Smooth muscle cell (in vitro differentiated cells): ENCODE data around the gene KRT79. TPM values are rescaled to one million over a fixed set of nuclear protein-coding genes. Genes with fewer than 3 reads are reported as not detected.

ENCODE experiments used
- DNase-seq: peaks from one replicate; lab custom pipeline; 2025; ENCODE audit not compliant: unreplicated experiment; lab: John Stamatoyannopoulos, UW
- H2AFZ ChIP-seq: fragments of 200-600 bp; sonication (generic); 2 replicates; pipeline ENCODE4 v1.6.0; 2016; ENCODE audit warnings: antibody characterized with exemption, low read depth, mild to moderate bottlenecking
- H3F3A ChIP-seq: fragments of 200-600 bp; sonication (generic); 2 replicates; pipeline ENCODE4 v1.6.0; 2017; ENCODE audit warnings: antibody characterized with exemption, low read depth
- H3K27ac ChIP-seq: fragments of 200-600 bp; sonication (generic); 2 replicates; pipeline ENCODE4 v1.5.1; 2016; ENCODE audit warnings: low read depth, mild to moderate bottlenecking
- H3K27me3 ChIP-seq: fragments of 200-600 bp; sonication (generic); 2 replicates; pipeline ENCODE4 v1.6.1; 2016; ENCODE audit warnings: low read depth, mild to moderate bottlenecking
- H3K36me3 ChIP-seq: fragments of 200-600 bp; sonication (generic); 2 replicates; pipeline ENCODE4 v1.5.1; 2016; ENCODE audit warnings: low read depth
- H3K4me1 ChIP-seq: fragments of 200-600 bp; sonication (generic); 2 replicates; pipeline ENCODE4 v1.5.1; 2016; ENCODE audit warnings: low read depth
- H3K4me2 ChIP-seq: fragments of 200-600 bp; sonication (generic); 2 replicates; pipeline ENCODE4 v1.6.0; 2016; ENCODE audit warnings: mild to moderate bottlenecking
- H3K4me3 ChIP-seq: fragments of 200-600 bp; sonication (generic); 2 replicates; pipeline ENCODE4 v1.5.1; 2016; ENCODE audit warnings: mild to moderate bottlenecking
- H3K79me2 ChIP-seq: fragments of 200-600 bp; sonication (generic); 2 replicates; pipeline ENCODE4 v1.6.0; 2016; ENCODE audit warnings: low read depth, mild to moderate bottlenecking
- H3K9ac ChIP-seq: fragments of 200-600 bp; sonication (generic); 2 replicates; pipeline ENCODE4 v1.6.0; 2016; ENCODE audit warnings: low read depth
- H3K9me3 ChIP-seq: fragments of 200-600 bp; sonication (generic); replicated peaks from 2 replicates; pipeline ENCODE4 v1.5.1; 2016; ENCODE audit warnings: low read depth
- H4K20me1 ChIP-seq: fragments of 200-600 bp; sonication (generic); 2 replicates; pipeline ENCODE4 v1.6.0; 2016; ENCODE audit warnings: low read depth
- WGBS: methylation state at CpG from one replicate; pipeline ENCODE4 v1.1.7; 2016; ENCODE audit warnings: low lambda C conversion rate; 5-methylcytosine and 5-hydroxymethylcytosine counted together
- polyA plus RNA-seq: library from polyadenylated mRNA; unstranded; fragments of >200 nt; fragmentation: Nextera tagmentation; extraction: Ambion mirVana; gene quantifications from 2 replicates; pipeline ENCODE4 v1.2.1, GENCODE V29; 2016
- total RNA-seq: library from RNA; depleted of rRNA; stranded (reverse); fragments of >200 nt; gene quantifications from 2 replicates; pipeline ENCODE4 v1.2.3, GENCODE V29; 2014
- TF ChIP-seq, protein P1 (sequence below): fragments of 200-600 bp; sonication (generic); IDR thresholded peaks from 2 replicates; pipeline ENCODE4 v1.5.1; 2017; ENCODE audit warnings: borderline replicate concordance, mild to moderate bottlenecking, antibody characterized with exemption; ENCODE audit not compliant: insufficient read depth, poor library complexity, severe bottlenecking

Gene KRT79
- total and polyA plus RNA-seq, 2 experiments from 2014 or later = 3.4 to 4.1 TPM

DNA sequence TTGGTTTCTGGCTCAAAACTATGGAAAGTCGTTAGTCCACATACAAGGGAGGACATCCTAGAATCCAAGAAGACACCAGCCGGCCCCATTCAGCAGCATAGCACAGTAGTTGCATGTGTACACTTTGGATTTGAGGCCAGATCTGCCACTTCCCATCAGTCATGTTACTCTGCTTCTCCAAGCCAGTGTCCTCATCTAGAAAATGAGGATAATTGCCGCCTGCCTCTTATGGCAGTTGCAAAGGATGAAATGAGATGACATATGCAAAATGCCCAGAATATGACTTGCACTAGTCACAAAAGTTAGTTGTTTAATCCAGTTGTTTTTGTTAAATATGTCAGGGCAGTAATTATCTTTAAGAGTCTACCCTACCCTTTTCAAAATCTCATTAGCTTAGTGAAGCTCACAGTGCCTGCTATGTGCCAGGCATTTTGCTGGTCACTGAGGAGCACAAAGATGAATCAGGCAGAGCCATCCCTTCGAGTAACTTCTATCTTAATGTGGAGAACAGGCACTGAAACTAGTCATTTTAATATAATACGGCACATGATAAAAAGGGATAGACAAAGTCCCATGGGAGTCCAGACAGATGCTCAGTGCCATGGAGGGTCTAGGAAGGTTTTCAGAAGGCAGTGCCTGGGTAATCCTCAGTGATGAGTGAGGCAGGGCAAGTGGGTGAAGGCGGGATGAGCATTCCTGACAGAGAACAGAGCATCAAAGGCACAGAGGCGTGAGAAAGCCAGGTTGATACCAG, 50.4 kb downstream of the KRT79 start:
- H3K36me3 ChIP-seq = no peaks in the 10 kb centered on the region

DNA sequence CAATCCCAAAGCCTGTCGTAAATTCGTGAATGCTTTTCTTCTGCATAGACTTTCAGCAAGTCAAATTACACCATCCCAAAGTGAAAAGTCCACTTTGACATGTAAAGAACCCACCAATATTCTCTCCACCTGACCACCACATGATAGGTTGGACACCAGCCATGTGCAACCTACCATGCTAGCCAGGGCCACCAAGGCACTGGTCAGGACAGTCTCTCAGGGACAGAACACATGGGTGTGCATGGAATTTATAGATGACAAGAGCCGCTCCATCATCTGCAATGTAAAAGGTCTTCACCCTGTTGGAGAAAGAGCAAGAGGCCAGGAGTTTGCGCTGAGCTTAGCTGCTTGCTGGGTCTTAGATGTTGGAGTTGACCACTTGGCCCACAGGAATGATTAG, 51.6 kb downstream of the KRT79 start:
- Histone ChIP-seq H4K20me1 (no peaks in the 10 kb centered on the region), H3F3A (no peaks in the 10 kb centered on the region), H3K4me1 (no peaks in the 10 kb centered on the region), H3K79me2 (no peaks in the 10 kb centered on the region), H3K36me3 (no peaks in the 10 kb centered on the region), H3K9ac (no peak overlapping the region), H2AFZ (no peak overlapping the region), H3K9me3 (no peaks in the 10 kb centered on the region), H3K4me2 (no peak overlapping the region), H3K27ac (no peak overlapping the region), H3K27me3 (peaks cover 51% of the 10 kb centered on the region), H3K4me3 (no peak overlapping the region)
- DNase-seq = no peak
- TF ChIP-seq, protein P1, sequence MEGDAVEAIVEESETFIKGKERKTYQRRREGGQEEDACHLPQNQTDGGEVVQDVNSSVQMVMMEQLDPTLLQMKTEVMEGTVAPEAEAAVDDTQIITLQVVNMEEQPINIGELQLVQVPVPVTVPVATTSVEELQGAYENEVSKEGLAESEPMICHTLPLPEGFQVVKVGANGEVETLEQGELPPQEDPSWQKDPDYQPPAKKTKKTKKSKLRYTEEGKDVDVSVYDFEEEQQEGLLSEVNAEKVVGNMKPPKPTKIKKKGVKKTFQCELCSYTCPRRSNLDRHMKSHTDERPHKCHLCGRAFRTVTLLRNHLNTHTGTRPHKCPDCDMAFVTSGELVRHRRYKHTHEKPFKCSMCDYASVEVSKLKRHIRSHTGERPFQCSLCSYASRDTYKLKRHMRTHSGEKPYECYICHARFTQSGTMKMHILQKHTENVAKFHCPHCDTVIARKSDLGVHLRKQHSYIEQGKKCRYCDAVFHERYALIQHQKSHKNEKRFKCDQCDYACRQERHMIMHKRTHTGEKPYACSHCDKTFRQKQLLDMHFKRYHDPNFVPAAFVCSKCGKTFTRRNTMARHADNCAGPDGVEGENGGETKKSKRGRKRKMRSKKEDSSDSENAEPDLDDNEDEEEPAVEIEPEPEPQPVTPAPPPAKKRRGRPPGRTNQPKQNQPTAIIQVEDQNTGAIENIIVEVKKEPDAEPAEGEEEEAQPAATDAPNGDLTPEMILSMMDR = no peak
- WGBS = 89% methylated on average over 4 of the region's 4 CpGs

More for the DNA sequence above, 50.4 kb downstream of the KRT79 start:
- H3K4me2 ChIP-seq = no peak overlapping the region
- no peak for DNase-seq
- 82% methylated on average over 7 of the region's 7 CpGs for WGBS
- H3K9ac ChIP-seq = no peak overlapping the region
- no peaks in the 10 kb centered on the region for H3F3A ChIP-seq
- TF ChIP-seq, protein P1 = no peak
- no peaks in the 10 kb centered on the region for H3K9me3 ChIP-seq
- no peaks in the 10 kb centered on the region for H4K20me1 ChIP-seq
- H3K4me1 ChIP-seq = no peaks in the 10 kb centered on the region
- H3K27me3 ChIP-seq = peaks cover 39% of the 10 kb centered on the region
- no peak overlapping the region for H3K4me3 ChIP-seq
- H2AFZ ChIP-seq = no peak overlapping the region
- H3K27ac ChIP-seq = no peak overlapping the region
- no peaks in the 10 kb centered on the region for H3K79me2 ChIP-seq

DNA sequence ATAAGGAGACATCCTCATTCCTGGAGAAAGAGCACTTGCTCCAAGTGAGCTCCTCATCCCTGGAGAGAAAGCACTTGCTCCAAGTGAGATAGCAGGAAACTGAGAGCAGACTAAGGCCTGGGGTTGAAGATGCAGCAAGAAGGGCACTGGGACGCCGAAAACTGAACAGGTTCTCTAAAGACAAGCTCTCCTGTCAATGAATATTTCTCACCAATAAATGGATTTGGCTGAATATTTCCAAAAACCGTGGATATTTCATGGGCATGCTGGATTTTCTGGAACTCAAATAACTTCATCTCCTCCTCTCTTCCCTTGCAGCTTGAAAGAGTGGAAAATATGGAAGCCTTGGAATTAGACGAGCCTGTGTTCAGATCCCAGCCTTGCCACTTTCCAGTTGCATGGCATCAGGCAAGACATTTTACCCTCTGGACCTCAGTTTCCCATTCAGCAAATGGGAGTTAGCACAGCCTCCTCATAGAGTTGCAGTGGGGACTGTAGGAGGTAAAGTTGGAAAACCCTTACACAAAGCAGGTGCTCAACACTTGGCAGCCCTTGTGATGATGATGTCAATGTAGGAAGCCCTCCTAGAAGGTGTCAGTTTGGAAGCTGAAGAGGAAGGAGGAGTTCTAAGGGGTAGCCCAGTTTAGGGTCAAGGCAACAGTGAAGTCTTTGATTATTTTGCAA, 52.6 kb downstream of the KRT79 start:
- Histone ChIP-seq H2AFZ (no peak overlapping the region), H3K27ac (no peak overlapping the region), H3K9ac (no peak overlapping the region), H3K79me2 (no peaks in the 10 kb centered on the region), H3F3A (no peaks in the 10 kb centered on the region), H3K4me3 (no peak overlapping the region), H3K36me3 (no peaks in the 10 kb centered on the region), H3K9me3 (no peaks in the 10 kb centered on the region), H3K27me3 (peaks cover 52% of the 10 kb centered on the region), H4K20me1 (no peaks in the 10 kb centered on the region), H3K4me2 (no peak overlapping the region), H3K4me1 (no peaks in the 10 kb centered on the region)
- TF ChIP-seq, protein P1 = no peak
- 70% methylated on average over 4 of the region's 4 CpGs for WGBS
- DNase-seq = no peak

DNA sequence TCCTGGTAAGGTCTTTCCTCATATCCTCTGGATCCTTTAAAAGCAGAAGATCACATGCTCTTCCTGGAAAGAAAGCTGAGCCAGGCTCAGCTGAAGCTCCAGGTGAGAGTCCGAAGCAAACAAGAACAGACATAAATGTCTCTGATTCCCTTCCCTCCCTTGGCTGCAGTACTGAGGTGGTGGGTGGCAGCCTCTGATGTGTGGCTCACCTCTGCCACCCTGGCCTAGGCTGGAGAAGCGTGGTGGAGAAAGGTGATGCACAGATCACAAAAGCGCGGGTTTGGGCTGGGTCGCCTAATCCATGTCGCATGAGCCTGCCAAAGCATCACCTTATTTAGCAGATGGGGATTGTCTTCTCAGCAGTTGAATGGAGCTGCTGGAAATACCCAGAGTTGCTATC, 54.2 kb downstream of the KRT79 start:
- Histone ChIP-seq H2AFZ (no peak overlapping the region), H3K4me2 (no peak overlapping the region), H3K4me1 (no peaks in the 10 kb centered on the region), H3K4me3 (no peak overlapping the region), H3K36me3 (no peaks in the 10 kb centered on the region), H4K20me1 (no peaks in the 10 kb centered on the region), H3K27me3 (peaks cover 67% of the 10 kb centered on the region), H3K9me3 (no peaks in the 10 kb centered on the region), H3F3A (no peaks in the 10 kb centered on the region), H3K79me2 (no peaks in the 10 kb centered on the region), H3K9ac (no peak overlapping the region), H3K27ac (no peak overlapping the region)
- TF ChIP-seq, protein P1 = no peak
- 90% methylated on average over 6 of the region's 6 CpGs for WGBS
- DNase-seq = no peak
